H1 (cell line): ENCODE data around the gene PATJ. TPM values are rescaled to one million over a fixed set of nuclear protein-coding genes. Genes with fewer than 3 reads are reported as not detected.
"Not testable (repeated sequence)": the region's sequence is repeated elsewhere in the genome, so short reads cannot be mapped to it uniquely, and the experiment has no call there.

Source experiments
- CTCF ChIA-PET: fragments of 300-600 bp; sonication (Branson Sonifier 250); formaldehyde crosslinking; loops from one replicate; lab custom pipeline; 2021; ENCODE audit not compliant: partially characterized antibody; lab: Charles Lee
- POLR2A ChIA-PET: fragments of 300-600 bp; sonication (Branson Sonifier 250); formaldehyde crosslinking; loops from one replicate; lab custom pipeline; 2021; ENCODE audit warnings: inconsistent platforms; ENCODE audit not compliant: partially characterized antibody; lab: Charles Lee
- DNase-seq, 2 experiments: peaks; one replicate each; pipeline versions ENCODE4 v3.0.0 to v3.0.0-alpha.2; 2010 to 2022; ENCODE audit warnings: low spot score in 2 of 2, low read depth in 1 of 2, mixed read lengths in 1 of 2
- FAIRE-seq: peaks from 2 replicates; lab custom pipeline; 2011; peaks lifted over from hg19 to GRCh38; lab: Jason Lieb, UNC
- H2AFZ ChIP-seq: 2 replicates; pipeline ENCODE4 v1.8.1; 2012; ENCODE audit warnings: low read length, inconsistent platforms
- H2AK5ac ChIP-seq: 2 replicates; pipeline ENCODE4 v1.6.1; 2013; ENCODE audit warnings: low read depth, low read length
- H2BK120ac ChIP-seq: replicated peaks from 2 replicates; pipeline ENCODE3; 2013; ENCODE audit warnings: low read depth, low read length, inconsistent platforms
- H2BK12ac ChIP-seq: 2 replicates; pipeline ENCODE4 v1.6.1; 2013; ENCODE audit warnings: low read depth, low read length
- H2BK15ac ChIP-seq: 2 replicates; pipeline ENCODE4 v1.6.1; 2013; ENCODE audit warnings: low read length
- H2BK20ac ChIP-seq: 2 replicates; pipeline ENCODE4 v1.6.1; 2013; ENCODE audit warnings: low read length
- H2BK5ac ChIP-seq: 2 replicates; pipeline ENCODE4 v1.6.1; 2013; ENCODE audit warnings: low read depth, low read length
- H3K14ac ChIP-seq: 2 replicates; pipeline ENCODE4 v1.6.1; 2013; ENCODE audit warnings: inconsistent platforms; ENCODE audit not compliant: insufficient read length
- H3K18ac ChIP-seq: 2 replicates; pipeline ENCODE4 v1.6.1; 2013; ENCODE audit warnings: low read length; ENCODE audit errors: extremely low read depth
- H3K23ac ChIP-seq: 2 replicates; pipeline ENCODE4 v1.6.1; 2013; ENCODE audit warnings: inconsistent platforms; ENCODE audit not compliant: insufficient read length
- H3K23me2 ChIP-seq: 2 replicates; pipeline ENCODE4 v1.6.1; 2013; ENCODE audit warnings: low read depth, low read length
- H3K27ac ChIP-seq: 2 replicates; pipeline ENCODE4 v1.6.1; 2011; ENCODE audit warnings: low read depth, low read length, inconsistent platforms
- H3K27me3 ChIP-seq, 4 experiments: replicated peaks in 1 of 4; 1 replicate in 1 of 4; 2 replicates in 3 of 4; pipeline versions ENCODE4 v1.6.1 to v1.8.1; 2011 to 2013; ENCODE audit warnings: low read length in 3 of 4, mild to moderate bottlenecking in 3 of 4, inconsistent platforms in 2 of 4, mixed read lengths in 2 of 4, moderate library complexity in 1 of 4; ENCODE audit not compliant: control insufficient read depth in 3 of 4, insufficient read depth in 3 of 4; ENCODE audit errors: extremely low read depth in 1 of 4
- H3K36me3 ChIP-seq, 4 experiments: 2 replicates each; pipeline versions ENCODE4 v1.6.1 to v1.8.1; 2011 to 2013; ENCODE audit warnings: mild to moderate bottlenecking in 4 of 4, low read length in 3 of 4, moderate library complexity in 2 of 4, control low read depth in 1 of 4, inconsistent platforms in 1 of 4; ENCODE audit not compliant: insufficient read depth in 4 of 4, control insufficient read depth in 2 of 4
- H3K4ac ChIP-seq: replicated peaks from 2 replicates; pipeline ENCODE3; 2013; ENCODE audit warnings: low read length, low read depth, mixed read lengths, inconsistent platforms; ENCODE audit not compliant: insufficient read length
- H3K4me1 ChIP-seq, 4 experiments: replicated peaks in 1 of 4; 1 replicate in 1 of 4; 2 replicates in 3 of 4; pipeline versions ENCODE4 v1.6.1 to v1.8.1; 2011 to 2013; ENCODE audit warnings: low read length in 3 of 4, inconsistent platforms in 2 of 4, mixed read lengths in 1 of 4; ENCODE audit not compliant: insufficient read depth in 4 of 4, control insufficient read depth in 3 of 4
- H3K4me2 ChIP-seq, 2 experiments: 2 replicates each; pipeline versions ENCODE4 v1.6.1 to v1.8.1; 2011 to 2013; ENCODE audit warnings: low read depth in 2 of 2, low read length in 2 of 2, control low read depth in 1 of 2, inconsistent platforms in 1 of 2, mild to moderate bottlenecking in 1 of 2; ENCODE audit not compliant: insufficient read depth in 1 of 2
- H3K4me3 ChIP-seq, 4 experiments: fragments of 200-600, 300-600 bp in 1 of 4; sonication (generic), shearing (Covaris generic), sonication (Bioruptor Twin) in 1 of 4; 2 replicates each; pipeline versions ENCODE4 v1.5.1 to v1.8.1; 2011 to 2016; ENCODE audit warnings: low read length in 4 of 4, low read depth in 3 of 4, control low read depth in 2 of 4, inconsistent platforms in 2 of 4, mild to moderate bottlenecking in 2 of 4, mixed read lengths in 1 of 4, moderate library complexity in 1 of 4; ENCODE audit not compliant: insufficient read depth in 2 of 4; ENCODE audit errors: extremely low read depth in 1 of 4
- H3K56ac ChIP-seq: replicated peaks from 2 replicates; pipeline ENCODE3; 2013; ENCODE audit warnings: low read depth, mild to moderate bottlenecking, mixed read lengths, low read length, inconsistent platforms; ENCODE audit not compliant: insufficient read length
- H3K79me1 ChIP-seq: 2 replicates; pipeline ENCODE4 v1.6.1; 2013; ENCODE audit warnings: low read depth, low read length, control low read depth
- H3K79me2 ChIP-seq, 2 experiments: 2 replicates each; pipeline versions ENCODE4 v1.6.1 to v1.8.1; 2012 to 2013; ENCODE audit warnings: low read length in 2 of 2, mild to moderate bottlenecking in 2 of 2, inconsistent platforms in 1 of 2; ENCODE audit not compliant: insufficient read depth in 2 of 2, control insufficient read depth in 1 of 2
- H3K9ac ChIP-seq, 4 experiments: replicated peaks in 1 of 4; 1 replicate in 1 of 4; 2 replicates in 3 of 4; pipeline versions ENCODE4 v1.6.1 to v1.8.1; 2011 to 2013; ENCODE audit warnings: low read depth in 3 of 4, low read length in 3 of 4, control low read depth in 2 of 4, mild to moderate bottlenecking in 2 of 4, moderate library complexity in 2 of 4, inconsistent platforms in 1 of 4; ENCODE audit errors: extremely low read depth in 1 of 4
- H3K9me3 ChIP-seq, 2 experiments: 2 replicates each; pipeline versions ENCODE4 v1.6.1 to v1.8.1; 2012 to 2013; ENCODE audit warnings: mild to moderate bottlenecking in 2 of 2, moderate library complexity in 2 of 2, control low read depth in 1 of 2, inconsistent platforms in 1 of 2, low read depth in 1 of 2, low read length in 1 of 2, mixed read lengths in 1 of 2; ENCODE audit not compliant: insufficient read depth in 2 of 2
- H4K20me1 ChIP-seq, 2 experiments: replicated peaks in 1 of 2; 2 replicates each; pipeline versions ENCODE3 to v1.8.1; 2011 to 2013; ENCODE audit warnings: inconsistent platforms in 2 of 2, low read length in 2 of 2, mild to moderate bottlenecking in 1 of 2; ENCODE audit not compliant: insufficient read depth in 2 of 2, control insufficient read depth in 1 of 2
- H4K5ac ChIP-seq: 2 replicates; pipeline ENCODE4 v1.6.1; 2013; ENCODE audit warnings: low read length, low read depth, mixed read lengths, inconsistent platforms; ENCODE audit not compliant: insufficient read length
- H4K8ac ChIP-seq: 2 replicates; pipeline ENCODE4 v1.8.0; 2013; ENCODE audit warnings: mild to moderate bottlenecking, moderate library complexity, low read length, inconsistent platforms; ENCODE audit not compliant: insufficient read depth; ENCODE audit errors: extremely low read depth
- H4K91ac ChIP-seq: replicated peaks from 2 replicates; pipeline ENCODE3; 2013; ENCODE audit warnings: low read length, mixed read lengths, inconsistent platforms; ENCODE audit not compliant: insufficient read length
- WGBS, 2 experiments: shearing (Covaris generic) in 1 of 2; methylation state at CpG; one replicate each; pipeline versions ENCODE4 v1.1.6 to v1.1.7; 2013 to 2015; ENCODE audit warnings: low lambda C conversion rate in 2 of 2, mixed read lengths in 2 of 2, inconsistent platforms in 1 of 2, low coverage in 1 of 2, missing lambda C conversion rate in 1 of 2; ENCODE audit not compliant: insufficient replicate concordance in 2 of 2, insufficient coverage in 1 of 2, insufficient read length in 1 of 2; ENCODE audit errors: extremely low coverage in 1 of 2, missing lambda C conversion rate in 1 of 2; 5-methylcytosine and 5-hydroxymethylcytosine counted together
- polyA plus RNA-seq, 7 experiments: library from polyadenylated mRNA; depleted of rRNA in 3 of 7; stranded (reverse) in 5 of 7; unstranded in 2 of 7; fragments of >200 nt in 5 of 7; fragments of 200-250 nt in 2 of 7; gene quantifications; 1 replicate in 5 of 7; 2 replicates in 1 of 7; 4 replicates in 1 of 7; pipeline versions ENCODE4 v1.2.1 to v1.2.3, GENCODE V29; 2011 to 2013; ENCODE audit warnings: missing spikeins in 2 of 7, mixed read lengths in 2 of 7
- total RNA-seq: library from RNA; stranded (reverse); fragmentation: NEBNext Ultra II Directional; extraction: Animal tissue kit (Norgen Biotek cat#: 25700); gene quantifications from 2 replicates; pipeline ENCODE4 v1.2.1, GENCODE V29; 2021

Gene PATJ
- total and polyA plus RNA-seq, 2 of the 8 experiments (the other 6 are each of a cell fraction or from before 2014, with no cell fraction given): 8.2 to 55.6 TPM

- H3K18ac ChIP-seq, H2AK5ac ChIP-seq, H3K56ac ChIP-seq, H2BK120ac ChIP-seq, H4K8ac ChIP-seq, DNase-seq, H3K14ac ChIP-seq, H3K27me3 ChIP-seq, H3K23me2 ChIP-seq, H3K4ac ChIP-seq, H2BK15ac ChIP-seq, H4K91ac ChIP-seq, H2BK12ac ChIP-seq, H3K4me2 ChIP-seq, H3K27ac ChIP-seq, H3K9me3 ChIP-seq, H2BK5ac ChIP-seq, H3K23ac ChIP-seq, FAIRE-seq, H3K79me2 ChIP-seq, H3K9ac ChIP-seq, POLR2A ChIA-PET, H4K20me1 ChIP-seq, CTCF ChIA-PET, H3K4me1 ChIP-seq, H3K36me3 ChIP-seq, H3K79me1 ChIP-seq, H3K4me3 ChIP-seq, H4K5ac ChIP-seq, H2AFZ ChIP-seq, H2BK20ac ChIP-seq: not testable (repeated sequence)
- 89% methylated on average over 2 of the region's 2 CpGs; no CpG with 5 or more reads in 1 of the 2 experiments for WGBS, 2 experiments
Measured at GRCh38 chr1:61894296-61894695, 152.0 kb downstream of the PATJ start.
